ENCODE measurements around the gene VEGFB.

VEGFB gene

DNA sequence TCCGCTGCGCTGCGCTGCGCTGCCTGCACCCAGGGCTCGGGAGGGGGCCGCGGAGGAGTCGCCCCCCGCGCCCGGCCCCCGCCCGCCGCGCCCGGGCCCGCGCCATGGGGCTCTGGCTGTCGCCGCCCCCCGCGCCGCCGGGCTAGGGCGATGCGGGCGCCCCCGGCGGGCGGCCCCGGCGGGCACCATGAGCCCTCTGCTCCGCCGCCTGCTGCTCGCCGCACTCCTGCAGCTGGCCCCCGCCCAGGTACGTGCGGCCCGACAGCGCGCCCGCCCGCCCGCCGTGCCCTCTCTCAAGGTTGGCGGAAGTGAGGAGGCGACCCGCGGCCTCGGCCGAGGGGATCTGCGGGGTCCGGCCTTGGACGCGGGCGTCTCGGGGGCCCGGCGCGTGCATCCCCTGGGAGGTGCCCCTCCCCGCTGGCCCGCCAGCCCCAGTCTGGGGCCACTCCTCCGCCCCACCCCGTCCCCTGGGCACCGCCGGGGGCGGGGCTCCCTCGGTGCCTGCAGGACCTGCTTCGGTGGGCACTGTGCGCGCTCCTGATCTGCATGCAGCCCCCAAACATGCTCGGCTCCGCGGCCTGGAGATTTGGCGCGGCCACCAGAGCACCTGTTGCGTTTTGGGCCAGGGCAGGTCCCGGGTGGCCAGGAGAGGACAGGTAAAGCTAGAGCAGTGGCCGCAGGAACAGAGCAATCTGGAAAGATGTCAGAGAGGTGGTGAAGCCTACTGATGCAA, 429 bp downstream of the VEGFB start:
- H3K27ac ChIP-seq = peak overlapping the region; percentile 95
- peak; percentile 72 for TF ChIP-seq CTCF (conservative IDR thresholded peaks at IDR 0.05)

- TF ChIP-seq CTCF (conservative IDR thresholded peaks at IDR 0.05) = no peak
- peak overlapping the region; percentile 95 for H3K27ac ChIP-seq
Observed at GRCh38 chr11:64235437-64236161, 1.2 kb downstream of the VEGFB start.

DNA sequence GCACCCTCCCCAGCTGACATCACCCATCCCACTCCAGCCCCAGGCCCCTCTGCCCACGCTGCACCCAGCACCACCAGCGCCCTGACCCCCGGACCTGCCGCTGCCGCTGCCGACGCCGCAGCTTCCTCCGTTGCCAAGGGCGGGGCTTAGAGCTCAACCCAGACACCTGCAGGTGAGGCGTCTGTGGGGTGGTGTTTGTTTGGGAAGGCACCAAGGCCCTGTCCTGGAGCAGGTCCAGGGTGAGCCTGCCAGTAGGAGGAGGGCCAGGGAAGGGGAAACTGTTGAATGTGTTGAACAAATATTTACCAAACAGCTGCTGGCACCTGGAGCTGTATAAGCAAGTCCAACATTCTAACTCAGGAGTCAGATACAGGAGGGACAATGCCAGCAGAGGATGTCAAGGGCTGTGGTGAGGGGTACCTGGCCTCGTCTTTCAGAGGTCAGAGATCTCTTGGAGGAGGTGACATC, 3.1 kb downstream of the VEGFB start:
- peak overlapping the region; percentile 95 for H3K27ac ChIP-seq
- TF ChIP-seq CTCF (conservative IDR thresholded peaks at IDR 0.05) = peak; percentile 56

DNA sequence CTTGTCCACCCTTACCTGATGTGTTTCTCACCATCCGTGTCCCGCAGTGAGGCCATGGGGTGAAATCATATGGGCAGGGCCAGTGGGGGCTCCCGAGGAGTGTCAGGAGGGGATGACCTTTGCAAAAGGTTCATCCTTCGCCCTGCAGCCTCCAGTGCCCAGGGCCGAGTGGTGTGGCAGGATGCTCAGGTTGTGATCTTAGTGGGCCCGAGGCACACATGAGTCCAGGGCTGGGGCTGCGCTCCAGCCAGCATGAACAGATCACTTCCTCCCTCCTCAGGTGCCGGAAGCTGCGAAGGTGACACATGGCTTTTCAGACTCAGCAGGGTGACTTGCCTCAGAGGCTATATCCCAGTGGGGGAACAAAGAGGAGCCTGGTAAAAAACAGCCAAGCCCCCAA, 3.7 kb downstream of the VEGFB start:
- no peak for TF ChIP-seq CTCF (conservative IDR thresholded peaks at IDR 0.05)
- peak overlapping the region; percentile 95 for H3K27ac ChIP-seq

- TF ChIP-seq CTCF (conservative IDR thresholded peaks at IDR 0.05) = no peak
- peak overlapping the region; percentile 95 for H3K27ac ChIP-seq
Observed at GRCh38 chr11:64238999-64239398, 4.6 kb downstream of the VEGFB start.

DNA sequence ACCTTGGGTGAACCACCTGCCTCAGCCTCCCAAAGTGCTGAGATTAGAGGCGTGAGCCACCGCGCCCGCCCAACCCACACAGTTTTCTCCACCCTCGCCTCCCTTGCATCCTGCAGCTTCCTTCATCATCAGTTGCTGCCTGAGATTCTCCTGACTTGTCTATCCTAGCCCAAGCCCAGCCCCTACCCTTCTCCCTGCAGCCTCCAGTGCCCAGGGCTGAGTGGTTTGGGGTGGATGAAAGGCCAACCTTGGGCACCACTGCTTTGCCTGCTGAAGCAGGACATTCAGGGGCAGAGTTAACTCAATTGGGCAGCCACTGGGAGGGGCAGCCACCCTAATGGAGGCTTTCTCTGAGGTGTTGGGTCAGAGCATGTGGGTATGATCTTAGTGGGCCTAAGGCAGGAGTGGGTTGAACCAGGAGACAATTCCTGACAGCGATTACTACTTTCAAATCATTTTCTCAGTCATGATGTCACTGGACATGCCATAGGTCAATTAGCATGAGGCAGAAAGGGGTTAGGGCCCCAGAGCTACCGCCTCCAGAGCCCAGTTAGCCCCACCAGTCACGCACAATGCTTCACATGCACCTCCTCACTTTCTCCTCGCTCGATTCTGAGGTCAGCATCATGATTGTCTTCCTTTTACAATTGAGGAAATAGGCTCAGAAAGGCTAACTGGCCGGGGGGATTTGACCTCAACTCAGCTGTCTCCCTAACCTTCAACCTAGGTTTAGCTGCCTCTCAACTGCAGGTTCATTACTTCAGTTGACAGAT, 5.5 kb downstream of the VEGFB start:
- TF ChIP-seq CTCF (conservative IDR thresholded peaks at IDR 0.05) = no peak
- peak overlapping the region; percentile 95 for H3K27ac ChIP-seq

All from VCaP (cell line).